ENCODE data around the gene WWC2.

Gene WWC2

DNA sequence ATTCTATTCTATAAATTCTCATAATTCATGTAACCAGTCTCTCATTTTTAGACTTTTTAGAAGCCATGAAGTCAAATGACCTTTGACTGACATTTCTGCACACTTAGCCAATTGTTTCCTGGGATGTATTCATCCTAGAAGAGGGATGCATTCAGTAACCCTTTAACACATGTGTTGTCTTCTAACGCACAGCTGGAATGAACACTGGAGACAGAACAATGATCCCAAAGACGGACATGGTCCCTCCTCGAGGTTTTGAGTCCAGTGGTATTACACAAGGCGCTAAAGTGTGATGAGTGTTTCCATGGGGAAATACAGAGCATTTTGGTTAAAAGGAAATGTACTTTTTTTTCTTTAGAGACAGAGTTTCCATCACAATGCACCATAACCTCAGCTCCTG, 263.0 kb downstream of the WWC2 start:
- no peak for DNase-seq

DNA sequence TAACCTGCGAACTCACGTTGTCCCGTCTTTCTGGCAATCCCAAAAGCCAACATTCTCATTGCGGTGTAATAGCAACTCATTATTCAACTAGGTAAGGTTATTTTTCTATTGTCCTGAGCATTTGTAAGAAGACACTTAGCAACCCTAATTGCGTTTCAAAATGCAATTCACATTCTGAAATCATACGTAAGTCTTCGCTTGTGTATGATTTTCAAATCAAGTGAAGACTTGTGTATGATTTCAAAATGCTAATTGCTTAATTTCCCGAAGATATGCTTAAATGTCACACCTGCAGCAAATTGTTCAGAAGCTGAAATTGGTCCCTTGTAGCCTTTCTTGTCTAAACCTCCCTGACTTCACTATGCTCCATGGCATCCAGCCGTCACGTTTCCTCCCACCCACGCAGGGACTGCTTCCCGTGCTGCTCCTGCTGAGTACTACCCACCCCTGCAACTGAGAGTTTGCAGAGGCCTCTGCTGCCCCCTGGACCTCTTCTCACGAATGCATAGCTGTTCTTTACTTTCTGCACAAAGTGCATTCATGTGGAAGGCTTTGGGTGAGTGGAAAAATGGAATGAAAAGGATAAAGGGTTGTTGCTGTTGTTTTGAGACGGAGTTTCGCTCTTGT, 264.0 kb downstream of the WWC2 start:
- DNase-seq: no peak

DNA sequence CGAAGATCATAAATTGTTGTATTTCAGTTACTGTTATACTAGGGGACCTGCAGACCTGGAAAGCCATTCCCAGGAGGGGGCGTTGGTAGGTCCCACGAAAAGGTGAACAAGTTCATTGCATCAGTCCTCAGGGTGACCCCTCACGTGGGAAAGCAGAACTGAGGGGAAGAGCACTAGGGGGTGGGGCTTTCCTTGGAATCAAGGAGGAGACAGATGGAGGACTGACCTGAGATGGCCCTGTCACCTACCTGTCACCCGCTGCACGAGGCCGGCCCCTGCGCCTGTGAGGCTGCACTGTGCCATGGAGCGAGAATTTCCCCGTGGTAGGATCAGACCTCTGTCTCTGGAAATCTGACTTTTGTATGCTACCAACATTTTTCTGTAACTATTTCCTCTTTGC, 265.0 kb downstream of the WWC2 start:
- no peak for DNase-seq

DNA sequence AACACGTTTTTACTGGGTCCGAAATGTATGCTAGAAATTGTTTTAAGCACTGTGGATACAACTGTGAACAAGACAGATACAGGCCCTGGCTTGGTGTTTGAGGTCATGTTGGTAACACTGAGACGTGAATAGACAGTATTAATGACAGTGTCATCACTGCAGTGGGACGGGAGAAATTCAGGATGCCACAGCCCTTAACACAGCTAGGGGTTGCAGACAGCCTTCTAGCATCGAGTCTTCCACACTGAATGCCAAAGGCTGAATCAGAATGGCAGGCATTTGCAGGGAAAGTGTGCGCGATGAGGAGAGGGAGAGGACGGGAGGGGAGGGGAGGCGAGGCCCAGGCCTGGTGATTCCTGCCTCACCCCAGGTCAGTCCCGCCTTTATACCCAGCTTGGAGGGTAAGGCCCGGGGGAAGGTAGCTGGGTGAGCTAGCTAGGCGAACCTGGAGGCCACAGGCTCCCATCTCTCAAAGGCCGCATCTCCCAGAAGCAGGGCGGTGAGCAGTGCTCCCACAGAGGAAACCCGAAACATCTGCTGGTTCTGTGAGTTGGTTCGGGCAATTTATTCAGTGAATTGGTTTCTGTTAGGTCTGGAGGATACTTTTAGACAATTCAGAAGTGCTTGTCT, 267.3 kb downstream of the WWC2 start:
- DNase-seq: no peak

DNA sequence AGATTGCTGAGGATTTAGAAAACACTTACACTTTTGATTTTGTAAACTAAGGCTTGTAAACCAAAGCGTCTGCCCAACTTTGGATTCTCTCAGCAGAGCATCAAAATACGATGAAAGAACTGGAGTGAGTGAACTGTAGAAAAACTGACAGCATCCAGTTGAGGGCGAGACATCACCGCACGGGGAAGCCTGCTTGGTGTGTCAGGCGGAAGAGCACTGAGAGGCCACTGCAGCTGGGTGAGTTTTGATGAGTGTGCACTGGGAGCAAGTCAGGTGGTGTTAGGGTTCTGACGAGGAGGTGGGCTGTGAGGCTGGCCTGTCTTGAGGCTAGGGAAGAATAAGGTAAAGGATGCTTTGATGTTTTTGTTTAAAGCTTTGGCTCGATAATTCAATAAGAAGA, 270.0 kb downstream of the WWC2 start:
- no peak for DNase-seq

Data from NCI-H1105 (cell line).